Esophagus squamous epithelium (tissue), 5 donors: Measurements from ENCODE around the gene ZCCHC24. TPM values are rescaled to one million over a fixed set of nuclear protein-coding genes. Genes with fewer than 3 reads are reported as not detected.

Experiments used
- DNase-seq: peaks from one replicate; lab custom pipeline; 2025; lab: John Stamatoyannopoulos, UW
- H3K27ac ChIP-seq, 4 donors: fragments of 200-600 bp; sonication (generic); one replicate each; pipeline ENCODE4 v1.5.1; 2016 to 2019; ENCODE audit warnings: mild to moderate bottlenecking in 1 of 4
- H3K27me3 ChIP-seq, 4 donors: fragments of 200-600 bp; sonication (generic); 1 replicate in 3 of 4; 2 replicates in 1 of 4; pipeline versions ENCODE4 v1.5.1 to v1.6.0; 2017 to 2021; ENCODE audit warnings: antibody characterized with exemption in 1 of 4
- H3K36me3 ChIP-seq, 3 donors: fragments of 200-600 bp; sonication (generic); one replicate each; pipeline ENCODE4 v1.5.1; 2016 to 2019
- H3K4me1 ChIP-seq, 3 donors: fragments of 200-600 bp; sonication (generic); one replicate each; pipeline ENCODE4 v1.5.1; 2017 to 2019
- H3K4me3 ChIP-seq, 4 donors: fragments of 200-600 bp; sonication (generic); 1 replicate in 3 of 4; 2 replicates in 1 of 4; pipeline ENCODE4 v1.5.1; 2016 to 2019; ENCODE audit warnings: mild to moderate bottlenecking in 2 of 4, moderate library complexity in 1 of 4
- H3K9me3 ChIP-seq, 3 donors: fragments of 200-600 bp; sonication (generic); one replicate each; pipeline ENCODE4 v1.5.1; 2016 to 2019
- CTCF ChIP-seq, 6 experiments: fragments of 450-650 bp in 4 of 6; fragments of 200-600 bp in 2 of 6; sonication (generic) in 2 of 6; IDR thresholded peaks; one replicate each; pipeline ENCODE4 v1.5.1; 2016 to 2019; ENCODE audit warnings: antibody characterized with exemption in 6 of 6, mild to moderate bottlenecking in 4 of 6, moderate library complexity in 4 of 6
- POLR2A ChIP-seq, 4 donors: fragments of 450-650 bp; IDR thresholded peaks; one replicate each; pipeline ENCODE4 v1.6.1; 2017; ENCODE audit warnings: antibody characterized with exemption in 4 of 4, mild to moderate bottlenecking in 4 of 4, moderate library complexity in 3 of 4
- WGBS, 2 donors: methylation state at CpG; one replicate each; pipeline ENCODE4 v1.1.5; 2018; 5-methylcytosine and 5-hydroxymethylcytosine counted together
- intact Hi-C: fragments of 100-400 bp; cut with DNase I; formaldehyde crosslinking; loops from one replicate; pipeline ENCODE4 v1.15.0; 2022
- total RNA-seq, 4 donors: library from RNA; depleted of rRNA; stranded (reverse); fragments of >200 nt; gene quantifications; one replicate each; pipeline ENCODE4 v1.1.0, GENCODE V29; 2016
- donor health status: DM: yes; HTN: yes; CAD: no.

Gene ZCCHC24
- total RNA-seq, 4 donors from 2014 or later: 2.2 to 26.1 (median 6.4) TPM

GRCh38 chr10:79378383-79378646 is 67.1 kb downstream of the ZCCHC24 start:
- intact Hi-C loops: no loop called here
- H3K27ac ChIP-seq: no peak overlapping the region
- H3K4me1 ChIP-seq: peaks cover 6 to 53% (median 40%) of the 10 kb centered on the region in 3 donors
- no peak for TF ChIP-seq CTCF (IDR thresholded peaks at IDR 0.05)
- no peak for TF ChIP-seq POLR2A (IDR thresholded peaks at IDR 0.05)
- DNase-seq: no peak
- no peaks in the 10 kb centered on the region for H3K36me3 ChIP-seq
- 86 to 87% methylated on average over 7 of the region's 7 CpGs for WGBS, 2 donors
- H3K4me3 ChIP-seq: no peak overlapping the region
- H3K9me3 ChIP-seq: no peaks in the 10 kb centered on the region
- H3K27me3 ChIP-seq: no peaks in the 10 kb centered on the region

- TF ChIP-seq POLR2A (IDR thresholded peaks at IDR 0.05) (no peak), CTCF (IDR thresholded peaks at IDR 0.05) (no peak)
- intact Hi-C loops: no loop called here
- no peaks in the 10 kb centered on the region for H3K36me3 ChIP-seq
- no peak overlapping the region for H3K4me3 ChIP-seq
- H3K27me3 ChIP-seq: no peaks in the 10 kb centered on the region
- no peaks in the 10 kb centered on the region for H3K9me3 ChIP-seq
- H3K27ac ChIP-seq: no peak overlapping the region
- WGBS, 2 donors: 87 to 91% methylated on average over 36 of the region's 36 CpGs
- DNase-seq: no peak
- H3K4me1 ChIP-seq: peaks cover 6 to 53% (median 40%) of the 10 kb centered on the region in 3 donors
Observed at GRCh38 chr10:79377557-79378382, 67.7 kb downstream of the ZCCHC24 start.

GRCh38 chr10:79376751-79377556 is 68.5 kb downstream of the ZCCHC24 start:
- DNase-seq: no peak
- no peaks in the 10 kb centered on the region for H3K9me3 ChIP-seq
- TF ChIP-seq CTCF (IDR thresholded peaks at IDR 0.05) (no peak), POLR2A (IDR thresholded peaks at IDR 0.05) (no peak)
- no peaks in the 10 kb centered on the region for H3K27me3 ChIP-seq
- H3K27ac ChIP-seq: no peak overlapping the region
- 85 to 92% methylated on average over 9 to 11 of the region's 12 CpGs for WGBS, 2 donors
- H3K4me1 ChIP-seq: peaks cover 6 to 45% (median 36%) of the 10 kb centered on the region in 3 donors
- intact Hi-C loops: no loop called here
- H3K36me3 ChIP-seq: no peaks in the 10 kb centered on the region
- no peak overlapping the region for H3K4me3 ChIP-seq

- H3K36me3 ChIP-seq: no peaks in the 10 kb centered on the region
- DNase-seq: no peak
- no peak overlapping the region for H3K27ac ChIP-seq
- WGBS, 2 donors: 83 to 87% methylated on average over 5 to 7 of the region's 11 CpGs
- intact Hi-C loops: no loop called here
- H3K4me1 ChIP-seq: peaks cover 3 to 37% (median 28%) of the 10 kb centered on the region in 3 donors
- H3K9me3 ChIP-seq: no peaks in the 10 kb centered on the region
- TF ChIP-seq CTCF (IDR thresholded peaks at IDR 0.05): no peak
- no peak for TF ChIP-seq POLR2A (IDR thresholded peaks at IDR 0.05)
- no peak overlapping the region for H3K4me3 ChIP-seq
- no peaks in the 10 kb centered on the region for H3K27me3 ChIP-seq
Observed at GRCh38 chr10:79376078-79376628, 69.3 kb downstream of the ZCCHC24 start.
